ENCODE data around the gene NUDCD3.
"Not testable (repeated sequence)": the region's sequence is repeated elsewhere in the genome, so short reads cannot be mapped to it uniquely, and the experiment has no call there.

NUDCD3 gene

GRCh38 chr7:44511863-44512468 lies 21.5 kb upstream of the NUDCD3 start:
- no peak overlapping the region for H3K27ac ChIP-seq (ENCODE audit: low read depth, low read length)
- no peaks in the 10 kb centered on the region for H4K20me1 ChIP-seq (ENCODE audit: control insufficient read depth, insufficient read depth, low read depth, low read length)
- no peak overlapping the region for H3K4me3 ChIP-seq (ENCODE audit: low read length)
- H3K79me2 ChIP-seq (ENCODE audit: control insufficient read depth, low read length) = no peaks in the 10 kb centered on the region
- no peaks in the 10 kb centered on the region for H3F3A ChIP-seq (ENCODE audit: control insufficient read depth, insufficient read depth)
- TF ChIP-seq EZH2phosphoT487 (IDR thresholded peaks at IDR 0.05; ENCODE audit: borderline replicate concordance, low read length) (no peak), CTCF (IDR thresholded peaks at IDR 0.05; ENCODE audit: low read depth, low read length, poor library complexity, severe bottlenecking) (no peak)
- 0 out of 2 replicates have a peak, but pooled peaks cover 4% of the 10 kb centered on the region for H3K9me3 ChIP-seq (ENCODE audit: control insufficient read depth, insufficient read depth, low read length)
- no peaks in the 10 kb centered on the region for H3K4me1 ChIP-seq (ENCODE audit: control insufficient read depth, low read length)
- H3K36me3 ChIP-seq (ENCODE audit: control insufficient read depth, low read length) = no peaks in the 10 kb centered on the region
- H3K4me2 ChIP-seq (ENCODE audit: low read length) = no peak overlapping the region
- H3K9me2 ChIP-seq (replicated peaks; ENCODE audit: control insufficient read depth, low read length) = no peaks in the 10 kb centered on the region
- peaks cover 3% of the 10 kb centered on the region for H3K27me3 ChIP-seq (ENCODE audit: control insufficient read depth, low read length)

- no peak overlapping the region for H3K27ac ChIP-seq (ENCODE audit: low read depth, low read length)
- no peak overlapping the region for H3K4me2 ChIP-seq (ENCODE audit: low read length)
- 0 out of 2 replicates have a peak, but pooled peaks cover 10% of the 10 kb centered on the region for H3K9me3 ChIP-seq (ENCODE audit: control insufficient read depth, insufficient read depth, low read length)
- no peaks in the 10 kb centered on the region for H3F3A ChIP-seq (ENCODE audit: control insufficient read depth, insufficient read depth)
- H4K20me1 ChIP-seq (ENCODE audit: control insufficient read depth, insufficient read depth, low read depth, low read length) = no peaks in the 10 kb centered on the region
- H3K9me2 ChIP-seq (replicated peaks; ENCODE audit: control insufficient read depth, low read length) = no peaks in the 10 kb centered on the region
- TF ChIP-seq CTCF (IDR thresholded peaks at IDR 0.05; ENCODE audit: low read depth, low read length, poor library complexity, severe bottlenecking) = no peak
- TF ChIP-seq EZH2phosphoT487 (IDR thresholded peaks at IDR 0.05; ENCODE audit: borderline replicate concordance, low read length) = no peak
- H3K4me1 ChIP-seq (ENCODE audit: control insufficient read depth, low read length) = no peaks in the 10 kb centered on the region
- no peaks in the 10 kb centered on the region for H3K36me3 ChIP-seq (ENCODE audit: control insufficient read depth, low read length)
- no peaks in the 10 kb centered on the region for H3K79me2 ChIP-seq (ENCODE audit: control insufficient read depth, low read length)
- peaks cover 3% of the 10 kb centered on the region for H3K27me3 ChIP-seq (ENCODE audit: control insufficient read depth, low read length)
- no peak overlapping the region for H3K4me3 ChIP-seq (ENCODE audit: low read length)
Measured at GRCh38 chr7:44511236-44511635, 20.8 kb upstream of the NUDCD3 start.

- Histone ChIP-seq H3K9me3 (ENCODE audit: control insufficient read depth, insufficient read depth, low read length) (peaks cover 20% of the 10 kb centered on the region; the same call in 1 of the 2 replicates), H3K4me1 (ENCODE audit: control insufficient read depth, low read length) (no peaks in the 10 kb centered on the region), H3K79me2 (ENCODE audit: control insufficient read depth, low read length) (no peaks in the 10 kb centered on the region), H3K27me3 (ENCODE audit: control insufficient read depth, low read length) (peaks cover 3% of the 10 kb centered on the region), H3F3A (ENCODE audit: control insufficient read depth, insufficient read depth) (no peaks in the 10 kb centered on the region), H3K36me3 (ENCODE audit: control insufficient read depth, low read length) (no peaks in the 10 kb centered on the region), H3K9me2 (replicated peaks; ENCODE audit: control insufficient read depth, low read length) (no peaks in the 10 kb centered on the region), H3K4me2 (ENCODE audit: low read length) (no peak overlapping the region), H3K4me3 (ENCODE audit: low read length) (no peak overlapping the region), H4K20me1 (ENCODE audit: control insufficient read depth, insufficient read depth, low read depth, low read length) (no peaks in the 10 kb centered on the region), H3K27ac (ENCODE audit: low read depth, low read length) (no peak overlapping the region)
- TF ChIP-seq EZH2phosphoT487 (IDR thresholded peaks at IDR 0.05; ENCODE audit: borderline replicate concordance, low read length) (no peak), CTCF (IDR thresholded peaks at IDR 0.05; ENCODE audit: low read depth, low read length, poor library complexity, severe bottlenecking) (no peak)
Measured at GRCh38 chr7:44508328-44509030, 18.0 kb upstream of the NUDCD3 start.

GRCh38 chr7:44506592-44507288 lies 16.3 kb upstream of the NUDCD3 start:
- not testable (repeated sequence) for H3K27ac ChIP-seq (ENCODE audit: low read depth, low read length); H3K79me2 ChIP-seq (ENCODE audit: control insufficient read depth, low read length); H3K4me1 ChIP-seq (ENCODE audit: control insufficient read depth, low read length); H3K4me3 ChIP-seq (ENCODE audit: low read length); H3K9me2 ChIP-seq (replicated peaks; ENCODE audit: control insufficient read depth, low read length); H4K20me1 ChIP-seq (ENCODE audit: control insufficient read depth, insufficient read depth, low read depth, low read length); H3K4me2 ChIP-seq (ENCODE audit: low read length); H3K36me3 ChIP-seq (ENCODE audit: control insufficient read depth, low read length); H3F3A ChIP-seq (ENCODE audit: control insufficient read depth, insufficient read depth)
- H3K9me3 ChIP-seq (ENCODE audit: control insufficient read depth, insufficient read depth, low read length) = peaks cover 20% of the 10 kb centered on the region; the same call in 1 of the 2 replicates
- H3K27me3 ChIP-seq (ENCODE audit: control insufficient read depth, low read length) = peaks cover 13% of the 10 kb centered on the region
